Measurements from ENCODE around the gene GPC6.

GRCh38 chr13:93751117-93751516 is 524.5 kb downstream of the GPC6 start:
- TF ChIP-seq, protein P1, sequence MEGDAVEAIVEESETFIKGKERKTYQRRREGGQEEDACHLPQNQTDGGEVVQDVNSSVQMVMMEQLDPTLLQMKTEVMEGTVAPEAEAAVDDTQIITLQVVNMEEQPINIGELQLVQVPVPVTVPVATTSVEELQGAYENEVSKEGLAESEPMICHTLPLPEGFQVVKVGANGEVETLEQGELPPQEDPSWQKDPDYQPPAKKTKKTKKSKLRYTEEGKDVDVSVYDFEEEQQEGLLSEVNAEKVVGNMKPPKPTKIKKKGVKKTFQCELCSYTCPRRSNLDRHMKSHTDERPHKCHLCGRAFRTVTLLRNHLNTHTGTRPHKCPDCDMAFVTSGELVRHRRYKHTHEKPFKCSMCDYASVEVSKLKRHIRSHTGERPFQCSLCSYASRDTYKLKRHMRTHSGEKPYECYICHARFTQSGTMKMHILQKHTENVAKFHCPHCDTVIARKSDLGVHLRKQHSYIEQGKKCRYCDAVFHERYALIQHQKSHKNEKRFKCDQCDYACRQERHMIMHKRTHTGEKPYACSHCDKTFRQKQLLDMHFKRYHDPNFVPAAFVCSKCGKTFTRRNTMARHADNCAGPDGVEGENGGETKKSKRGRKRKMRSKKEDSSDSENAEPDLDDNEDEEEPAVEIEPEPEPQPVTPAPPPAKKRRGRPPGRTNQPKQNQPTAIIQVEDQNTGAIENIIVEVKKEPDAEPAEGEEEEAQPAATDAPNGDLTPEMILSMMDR (IDR thresholded peaks at IDR 0.05; ENCODE audit: low read length), result no peak
- no peak for TF ChIP-seq EZH2 (optimal IDR thresholded peaks at IDR 0.05; ENCODE audit: low read depth, low read length)
